HG03196 (cell line): ENCODE results near the gene DMD.

Experiments used
- ATAC-seq: cut with Tn5 transposase; IDR thresholded peaks from one replicate; pipeline ENCODE4 v1.9.1; 2021; ENCODE audit not compliant: unreplicated experiment

DMD gene

DNA sequence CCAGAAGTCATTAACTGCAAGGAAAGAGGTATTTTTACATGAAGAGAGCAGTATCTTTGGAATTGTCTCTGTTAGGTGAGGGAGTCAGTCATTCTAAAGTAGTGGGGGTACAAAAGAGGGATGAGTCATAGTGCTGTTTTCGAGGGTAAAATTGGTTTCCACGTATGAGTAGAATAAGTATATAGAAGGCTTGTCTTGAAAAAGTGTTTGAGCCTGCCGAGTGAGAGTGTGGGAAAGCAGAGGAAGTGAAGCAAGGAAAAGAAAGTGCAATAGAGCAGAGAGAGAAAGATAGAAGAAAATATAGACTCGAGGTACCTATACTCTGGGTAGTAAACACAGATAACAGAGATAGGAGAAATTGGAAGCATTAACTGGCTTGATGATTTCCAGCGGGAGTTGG lies 696.4 kb downstream of the DMD start:
- ATAC-seq: peak; percentile 87

DNA sequence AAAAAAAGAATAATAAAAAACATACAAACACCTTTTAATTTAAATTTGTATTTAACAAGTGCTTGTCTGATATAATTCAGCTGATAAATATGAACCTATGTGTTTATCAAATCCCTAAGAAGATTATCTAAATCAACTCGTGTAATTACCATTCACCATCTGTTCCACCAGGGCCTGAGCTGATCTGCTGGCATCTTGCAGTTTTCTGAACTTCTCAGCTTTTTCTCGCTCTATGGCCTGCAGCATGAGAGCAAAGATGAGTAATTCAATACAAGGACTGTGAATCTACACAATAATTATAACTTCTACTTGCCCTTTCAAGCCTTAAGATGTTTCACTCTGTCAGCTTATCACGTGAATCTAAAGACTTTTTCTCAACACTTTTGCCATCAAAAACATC lies 709.7 kb downstream of the DMD start:
- no peak for ATAC-seq

DNA sequence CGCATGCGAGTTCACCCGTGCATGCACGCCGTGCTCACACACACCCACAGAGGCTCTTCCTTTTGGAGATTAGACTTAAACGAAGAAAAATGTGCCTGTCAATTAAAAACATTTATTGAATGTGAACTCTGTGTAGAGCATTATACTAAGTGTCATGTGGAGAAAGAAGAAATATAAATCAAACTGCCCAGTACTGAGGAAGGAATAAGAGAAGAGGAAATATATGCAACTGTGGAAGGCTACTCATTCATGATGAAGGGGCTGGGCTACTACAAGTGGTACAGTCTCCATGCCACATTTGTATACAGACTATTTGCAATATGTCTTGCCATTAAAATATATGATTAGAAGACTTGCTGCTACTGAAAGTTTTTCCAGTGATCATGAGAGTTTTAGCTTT lies 714.7 kb downstream of the DMD start:
- ATAC-seq: no peak

DNA sequence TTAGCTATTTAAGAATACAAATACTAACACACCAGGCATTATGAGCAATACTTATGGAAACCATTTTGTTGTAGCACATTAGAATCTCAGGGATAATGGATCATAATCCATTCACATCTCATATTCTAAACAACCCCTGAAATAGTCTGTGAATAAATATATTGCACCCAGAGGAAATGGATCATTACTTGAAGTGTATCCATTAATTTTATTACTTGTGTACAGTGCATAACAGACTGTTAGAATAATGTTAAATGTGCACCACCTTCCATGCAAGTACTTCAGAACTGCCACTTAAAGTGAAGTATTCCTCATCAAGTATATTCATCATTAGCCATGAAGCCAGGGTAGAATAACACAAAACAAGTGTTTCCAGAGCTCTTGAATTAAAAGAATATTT lies 715.5 kb downstream of the DMD start:
- no peak for ATAC-seq

DNA sequence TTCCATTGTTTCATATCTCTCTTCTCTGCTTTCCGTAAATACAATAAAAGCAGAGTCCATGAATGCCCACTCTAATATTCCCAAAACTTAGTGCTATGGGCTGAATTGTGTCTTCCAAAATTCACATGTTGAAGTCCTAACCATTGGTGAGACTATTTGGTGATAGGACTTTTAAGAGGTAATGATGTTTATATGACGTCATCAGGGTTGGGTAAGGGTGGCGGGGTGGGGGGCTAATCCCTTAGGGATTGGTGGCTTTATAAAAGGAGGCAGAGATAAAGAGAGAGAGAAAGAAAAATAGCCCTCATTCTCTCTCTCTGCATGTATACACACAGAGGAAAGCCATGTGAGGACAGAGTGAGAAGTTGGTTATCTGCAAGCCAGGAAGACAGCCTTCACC lies 722.2 kb downstream of the DMD start:
- no peak for ATAC-seq

DNA sequence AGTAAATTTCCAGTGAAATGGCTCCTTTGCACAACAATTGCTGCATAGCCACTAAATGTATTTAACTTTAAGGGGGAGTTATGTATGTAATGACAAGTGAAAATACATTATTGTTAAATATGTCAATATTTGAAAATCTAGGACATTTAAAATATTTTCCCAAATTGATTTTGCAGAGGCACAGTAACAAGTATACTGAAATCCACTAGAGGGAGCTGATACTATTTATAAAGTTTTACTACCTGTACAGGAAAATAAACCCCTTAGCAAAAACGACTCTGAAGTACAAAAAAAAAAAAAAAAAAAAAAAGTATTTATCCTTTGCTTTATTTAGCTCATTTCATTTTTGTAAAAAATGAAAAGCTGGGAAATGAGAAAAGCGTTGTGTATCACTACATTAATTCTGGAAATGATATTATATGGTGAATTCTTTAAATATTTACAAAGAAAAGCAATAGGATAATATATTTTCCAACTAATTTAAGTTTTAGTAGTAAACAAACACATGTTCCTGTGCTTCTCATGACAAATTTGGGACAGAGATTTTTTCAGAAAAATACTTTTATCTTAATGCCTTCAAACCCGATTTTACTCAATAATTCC lies 727.7 kb downstream of the DMD start:
- no peak for ATAC-seq

DNA sequence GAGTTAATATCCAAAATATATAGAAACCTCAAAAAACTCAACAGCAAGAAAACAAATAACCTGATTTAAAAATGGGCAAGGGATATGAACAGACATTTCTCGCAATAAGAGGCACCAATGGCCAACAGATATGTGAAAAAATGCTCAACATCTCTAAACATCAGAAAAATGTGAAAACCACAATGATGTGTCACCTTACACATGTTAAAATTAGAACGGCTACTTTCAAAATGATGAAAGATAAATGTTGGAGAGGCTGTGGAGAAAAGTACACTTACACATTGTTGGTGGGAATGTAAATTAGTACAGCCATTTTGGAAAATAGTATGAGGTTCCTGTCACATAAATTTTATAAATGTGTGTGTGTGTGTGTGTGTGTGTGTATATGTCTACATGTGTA lies 731.3 kb downstream of the DMD start:
- no peak for ATAC-seq

DNA sequence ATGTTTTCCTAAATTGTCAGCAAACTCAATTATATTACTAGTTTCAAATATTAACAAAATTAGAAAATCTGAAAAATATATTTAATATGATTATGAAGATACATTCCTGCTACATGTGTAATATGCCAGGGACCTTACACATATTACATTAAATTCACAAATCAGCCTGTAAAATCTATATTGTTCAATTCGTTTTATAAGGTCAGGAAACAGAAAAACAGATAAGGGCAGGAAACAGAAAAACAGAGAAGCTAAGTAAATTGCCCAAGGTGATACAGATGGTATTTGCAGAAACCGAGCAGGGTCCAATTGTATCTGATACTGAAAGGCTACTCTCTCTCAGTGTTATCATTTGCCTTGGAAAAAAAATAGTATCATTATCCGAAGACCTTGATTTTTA lies 739.0 kb downstream of the DMD start:
- no peak for ATAC-seq

DNA sequence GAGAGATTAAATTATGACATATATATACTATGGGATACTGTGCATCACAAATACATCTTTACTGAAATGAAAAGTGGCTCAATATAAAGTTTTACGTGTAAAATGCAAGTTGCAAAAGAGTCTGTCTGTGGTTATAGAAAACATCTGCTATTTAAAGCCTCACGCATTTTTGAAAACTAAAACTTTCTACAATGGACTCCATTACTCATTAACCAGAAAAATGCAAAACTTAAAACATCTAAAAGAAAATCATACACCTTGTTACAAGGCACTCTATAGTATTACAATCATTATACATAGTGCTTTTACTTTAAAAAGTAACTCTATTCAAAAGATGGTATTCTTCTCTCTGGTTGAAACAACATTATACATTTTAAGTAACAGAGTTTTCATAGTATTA lies 755.6 kb downstream of the DMD start:
- ATAC-seq: no peak

DNA sequence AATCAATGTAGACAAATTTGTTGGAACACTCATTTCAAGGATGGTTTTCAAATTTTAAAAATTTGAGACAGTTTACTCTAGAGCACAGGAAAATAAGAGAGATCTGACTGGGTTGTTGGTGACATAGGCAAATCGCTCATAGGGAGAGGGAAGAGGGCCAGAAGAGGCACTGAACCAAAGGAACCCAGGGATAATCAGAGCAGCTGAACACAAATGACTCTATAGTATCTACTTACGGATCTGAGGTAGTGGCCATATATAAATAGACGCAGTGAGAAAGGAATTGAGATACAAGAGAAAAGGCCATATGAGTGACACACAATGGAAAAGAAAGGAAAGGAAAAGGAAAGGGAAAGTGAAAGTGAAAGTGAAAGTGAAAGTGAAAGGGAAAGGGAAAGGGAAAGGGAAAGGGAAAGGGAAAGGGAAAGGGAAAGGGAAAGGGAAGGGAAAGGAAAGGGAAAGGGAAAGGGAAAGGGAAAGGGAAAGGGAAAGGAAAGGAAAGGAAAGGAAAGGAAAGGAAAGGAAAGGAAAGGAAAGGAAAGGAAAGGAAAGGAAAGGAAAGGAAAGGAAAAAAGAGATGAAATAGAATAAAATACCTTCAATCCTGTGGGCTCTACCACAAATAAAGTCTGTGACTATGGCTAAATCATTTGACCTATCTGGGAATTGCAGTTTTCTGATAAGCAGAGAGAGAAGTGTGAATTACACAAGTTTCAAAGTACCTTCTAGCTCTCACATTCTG lies 759.2 kb downstream of the DMD start:
- ATAC-seq: no peak

DNA sequence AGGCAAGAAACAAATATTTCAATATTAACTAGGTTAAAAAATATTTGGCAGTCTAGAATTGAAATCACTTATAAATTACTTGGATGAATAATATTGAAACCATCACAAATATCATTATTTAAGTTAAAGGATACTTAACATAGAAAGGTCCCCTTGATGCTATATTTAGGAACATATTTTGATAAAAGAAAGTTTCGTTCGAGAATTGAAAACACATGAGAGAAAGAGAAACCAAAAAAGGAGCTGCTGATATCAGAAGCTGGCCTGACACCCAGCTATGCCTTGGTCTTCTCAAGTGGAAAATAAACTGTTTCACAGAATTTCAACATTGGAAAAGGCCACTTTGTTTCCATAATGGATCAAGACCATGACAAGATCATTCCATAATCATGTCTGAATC lies 762.4 kb downstream of the DMD start:
- ATAC-seq: peak; percentile 72

DNA sequence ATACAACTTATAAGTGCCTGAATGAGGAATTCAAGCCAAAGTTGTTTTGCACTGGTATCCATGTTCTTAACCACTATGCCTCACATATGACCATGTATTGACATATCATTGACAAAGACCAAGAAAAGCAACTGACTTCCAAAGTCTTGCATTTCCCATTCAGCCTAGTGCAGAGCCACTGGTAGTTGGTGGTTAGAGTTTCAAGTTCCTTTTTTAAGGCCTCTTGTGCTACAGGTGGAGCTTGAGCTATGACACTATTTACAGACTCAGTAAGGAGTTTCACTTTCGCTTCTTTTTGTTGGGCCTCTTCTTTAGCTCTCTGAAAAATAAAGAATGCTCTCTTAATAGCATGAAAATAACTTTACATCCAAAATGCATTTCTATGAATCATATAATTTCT lies 763.0 kb downstream of the DMD start:
- peak; percentile 99 for ATAC-seq

DNA sequence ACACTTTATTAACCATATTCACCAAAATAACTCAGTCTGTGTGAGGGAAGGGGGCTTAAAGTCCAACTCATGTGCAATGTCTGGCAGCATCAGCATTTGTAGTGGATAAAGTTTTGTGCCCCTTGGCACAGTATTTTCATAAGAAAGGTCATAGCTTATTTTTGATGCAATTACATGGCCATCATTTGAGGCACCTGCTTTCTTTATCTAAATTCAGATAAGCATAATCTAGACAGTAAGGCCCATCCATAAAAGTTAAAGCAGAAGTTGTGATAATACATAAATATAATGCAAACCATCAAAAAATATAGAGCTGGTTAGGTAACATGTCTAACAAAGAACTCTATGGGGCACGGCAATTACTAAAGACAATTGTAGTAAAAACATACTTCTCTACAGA lies 763.7 kb downstream of the DMD start:
- ATAC-seq: no peak

DNA sequence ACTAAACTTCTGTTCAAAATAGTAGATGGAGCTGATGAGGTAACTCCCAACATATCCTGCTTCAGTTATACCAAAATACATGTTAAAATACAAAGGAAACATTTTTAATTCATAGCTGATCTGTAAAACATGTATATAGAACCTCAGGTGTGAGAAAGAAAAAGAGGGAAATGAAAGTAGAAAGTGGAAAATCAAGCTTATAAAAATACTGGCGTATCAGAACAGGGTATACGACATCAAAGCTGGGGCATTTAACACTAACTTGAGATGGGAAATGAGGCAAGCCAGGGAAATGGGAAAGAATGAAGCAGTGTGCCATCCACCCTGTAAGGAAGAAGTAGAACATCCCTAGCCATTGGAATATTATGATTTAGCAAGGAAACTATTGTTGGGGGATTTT lies 767.5 kb downstream of the DMD start:
- no peak for ATAC-seq

DNA sequence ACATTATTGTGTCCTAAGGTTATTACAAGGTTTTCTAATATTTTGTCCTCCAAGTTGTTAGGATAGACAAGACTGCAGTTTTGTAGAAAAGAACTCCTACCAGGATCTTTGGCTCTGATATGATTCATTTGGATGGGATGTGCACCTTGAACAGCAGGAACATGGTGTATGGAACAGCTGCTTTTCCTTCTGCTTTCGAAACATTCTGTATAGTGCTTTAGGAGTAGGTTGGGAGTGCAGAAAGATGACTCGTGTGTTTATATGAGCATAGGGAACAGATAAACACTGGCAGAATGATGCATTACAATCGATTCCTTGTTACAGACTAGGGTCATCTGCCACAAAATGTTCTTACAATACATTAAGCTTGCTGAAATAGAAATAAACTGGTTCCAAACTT lies 790.1 kb downstream of the DMD start:
- ATAC-seq: no peak

DNA sequence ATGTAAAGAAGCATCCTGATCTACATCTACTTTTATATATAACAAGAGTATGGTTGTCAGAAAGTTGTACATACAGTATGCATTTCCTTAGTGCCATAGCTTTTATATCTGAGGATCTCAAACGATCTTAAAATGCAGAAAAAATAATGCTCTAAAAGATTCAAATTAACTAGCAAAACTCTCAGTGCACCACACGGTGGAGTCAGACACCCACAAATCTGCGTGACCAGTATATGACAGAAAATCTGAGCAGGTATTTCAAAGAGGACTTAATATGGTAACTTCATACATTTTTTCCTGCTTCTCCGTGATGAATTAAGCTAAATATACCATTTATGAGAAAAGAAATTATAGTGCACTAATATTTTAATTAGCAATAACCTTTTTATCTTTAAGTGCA lies 803.0 kb downstream of the DMD start:
- ATAC-seq: no peak

DNA sequence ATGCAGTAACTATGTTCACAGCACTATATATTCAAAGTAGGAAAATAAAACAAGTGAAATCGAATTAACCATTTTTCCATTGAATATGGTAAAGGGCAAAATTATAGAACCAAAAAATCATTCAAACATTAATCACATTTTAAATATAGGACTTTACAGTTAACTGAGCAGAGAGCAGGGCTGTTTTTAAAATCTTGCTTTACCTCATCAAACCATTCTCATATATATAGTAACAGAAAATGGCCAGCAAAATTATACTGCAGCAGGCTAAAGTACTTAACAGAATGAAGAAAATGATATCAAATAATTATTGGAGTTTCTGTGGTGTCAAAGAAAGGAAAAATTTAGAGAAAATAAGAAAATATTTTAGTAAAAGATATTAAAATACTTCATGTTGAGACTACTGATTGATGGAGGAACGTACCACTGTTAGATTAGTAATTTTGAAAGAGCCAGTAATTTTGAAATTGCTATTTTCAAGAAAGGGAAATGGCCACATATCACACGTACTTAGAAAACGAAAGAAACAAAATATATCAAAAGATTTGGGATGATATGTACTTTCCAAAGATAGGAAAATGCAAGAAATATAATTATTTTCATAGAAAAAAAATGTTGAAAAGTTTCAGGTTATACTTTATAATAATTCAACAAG lies 813.7 kb downstream of the DMD start:
- no peak for ATAC-seq

DNA sequence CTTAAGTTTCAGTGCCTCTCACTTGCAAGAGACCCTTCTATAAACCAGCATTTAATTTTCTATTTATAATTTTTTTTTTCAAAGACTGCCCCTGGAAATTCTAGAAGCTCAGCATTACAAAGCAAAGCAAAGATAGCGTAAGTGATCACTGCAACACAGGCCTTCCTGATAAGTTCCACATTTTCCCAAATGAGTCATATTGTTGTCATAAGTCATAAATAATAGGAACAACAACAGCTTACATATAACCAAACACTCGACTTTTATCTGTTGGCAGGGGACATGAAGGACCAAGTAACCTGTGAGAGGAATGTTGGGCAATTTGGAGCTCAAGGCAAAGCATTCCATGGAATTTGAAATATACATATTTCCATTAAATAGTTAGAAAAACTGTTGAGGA lies 815.5 kb downstream of the DMD start:
- no peak for ATAC-seq

DNA sequence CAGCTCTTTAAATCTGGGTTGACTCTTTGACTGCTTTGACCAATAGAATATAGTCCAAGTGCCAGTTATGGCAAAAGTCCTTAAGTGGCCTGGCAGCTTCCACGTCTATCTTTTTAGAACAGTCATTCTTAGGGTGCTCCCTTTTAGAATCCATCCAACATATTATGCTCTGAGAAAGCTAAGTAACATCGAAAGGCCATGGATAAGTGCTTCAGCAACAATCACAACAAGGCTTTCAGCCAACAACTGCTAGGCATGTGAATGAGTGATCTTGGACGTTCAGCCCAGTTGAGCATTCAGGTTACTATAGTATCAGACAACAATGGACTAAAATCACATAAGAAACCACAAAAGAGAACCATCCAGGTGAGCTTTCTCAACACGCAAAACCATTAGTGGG lies 818.7 kb downstream of the DMD start:
- ATAC-seq: no peak

DNA sequence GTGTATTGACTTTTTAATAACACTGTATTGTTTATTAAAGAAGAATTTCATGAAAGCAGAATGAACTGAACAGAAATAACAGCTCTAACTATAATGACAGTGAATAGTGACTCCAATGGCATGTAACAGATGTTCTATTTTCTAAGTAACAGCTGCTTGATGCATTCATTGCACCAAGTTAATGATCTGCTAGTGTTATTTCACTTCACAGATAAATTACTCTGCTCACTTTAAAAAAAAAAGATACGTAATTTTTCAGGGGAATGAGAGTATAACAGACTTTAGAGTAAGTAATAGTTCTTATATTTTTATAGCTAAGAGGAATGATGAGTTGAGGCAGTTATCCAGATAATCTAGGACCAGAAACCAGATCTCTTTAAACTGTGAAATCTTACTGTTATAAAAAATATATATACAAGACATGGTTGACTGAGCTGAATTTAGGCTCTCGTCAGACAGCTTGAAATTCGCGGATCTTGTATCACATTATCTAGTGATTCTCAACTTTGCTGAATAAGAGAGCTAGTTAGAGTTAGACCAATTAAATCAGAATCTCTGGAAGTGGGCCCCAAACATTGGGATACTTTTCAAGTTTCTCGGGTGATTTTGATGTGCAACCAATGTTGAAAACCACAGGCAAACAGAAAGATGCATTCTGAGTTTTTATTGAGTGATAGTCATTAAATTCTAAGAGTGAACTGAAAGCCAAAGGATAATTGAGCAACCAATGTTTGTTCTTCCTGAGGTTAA lies 840.7 kb downstream of the DMD start:
- no peak for ATAC-seq

DNA sequence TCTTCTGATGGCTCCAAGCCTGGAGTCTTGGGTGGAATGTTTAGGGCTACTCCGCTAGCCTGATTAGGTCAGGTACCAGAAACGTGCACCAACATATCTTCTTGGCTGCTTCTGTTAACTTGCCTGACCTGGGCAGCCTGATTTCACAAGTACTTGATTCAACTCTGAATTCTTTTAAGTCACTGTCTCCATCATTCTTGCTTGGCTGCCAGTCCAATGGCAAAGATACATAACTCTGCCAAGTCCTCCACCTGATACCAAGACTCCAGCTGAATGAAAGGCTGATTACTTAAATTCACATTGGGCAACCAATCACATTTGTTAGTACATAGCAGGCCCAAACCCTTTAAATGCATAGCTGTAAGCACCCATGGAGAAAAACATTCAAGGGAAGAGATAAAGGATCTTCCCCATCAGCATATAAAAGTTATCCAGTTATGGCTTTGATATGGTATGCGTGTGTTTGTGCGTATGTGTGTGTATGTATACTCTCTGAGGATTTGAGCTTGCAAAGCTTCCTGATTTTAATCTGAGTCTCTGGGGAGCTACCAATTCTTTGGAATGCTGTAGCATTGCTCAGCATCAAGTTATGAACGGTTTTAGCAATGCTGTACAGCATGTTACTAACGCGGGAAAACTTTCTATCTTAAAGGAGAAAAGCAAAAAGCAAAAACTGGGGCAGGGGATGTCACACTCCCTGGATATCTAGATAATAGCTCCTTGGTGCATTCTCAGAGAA lies 917.2 kb downstream of the DMD start:
- ATAC-seq: no peak
